GM19240 (cell line): ENCODE data around the gene CAMK1D.
A peak's percentile ranks its signal among the peaks of the same experiment; 100 is the strongest.

Experiments used
- DNase-seq: peaks from one replicate; pipeline ENCODE4 v3.0.0; 2011; ENCODE audit warnings: low spot score; ENCODE audit not compliant: insufficient read length

Gene CAMK1D

DNA sequence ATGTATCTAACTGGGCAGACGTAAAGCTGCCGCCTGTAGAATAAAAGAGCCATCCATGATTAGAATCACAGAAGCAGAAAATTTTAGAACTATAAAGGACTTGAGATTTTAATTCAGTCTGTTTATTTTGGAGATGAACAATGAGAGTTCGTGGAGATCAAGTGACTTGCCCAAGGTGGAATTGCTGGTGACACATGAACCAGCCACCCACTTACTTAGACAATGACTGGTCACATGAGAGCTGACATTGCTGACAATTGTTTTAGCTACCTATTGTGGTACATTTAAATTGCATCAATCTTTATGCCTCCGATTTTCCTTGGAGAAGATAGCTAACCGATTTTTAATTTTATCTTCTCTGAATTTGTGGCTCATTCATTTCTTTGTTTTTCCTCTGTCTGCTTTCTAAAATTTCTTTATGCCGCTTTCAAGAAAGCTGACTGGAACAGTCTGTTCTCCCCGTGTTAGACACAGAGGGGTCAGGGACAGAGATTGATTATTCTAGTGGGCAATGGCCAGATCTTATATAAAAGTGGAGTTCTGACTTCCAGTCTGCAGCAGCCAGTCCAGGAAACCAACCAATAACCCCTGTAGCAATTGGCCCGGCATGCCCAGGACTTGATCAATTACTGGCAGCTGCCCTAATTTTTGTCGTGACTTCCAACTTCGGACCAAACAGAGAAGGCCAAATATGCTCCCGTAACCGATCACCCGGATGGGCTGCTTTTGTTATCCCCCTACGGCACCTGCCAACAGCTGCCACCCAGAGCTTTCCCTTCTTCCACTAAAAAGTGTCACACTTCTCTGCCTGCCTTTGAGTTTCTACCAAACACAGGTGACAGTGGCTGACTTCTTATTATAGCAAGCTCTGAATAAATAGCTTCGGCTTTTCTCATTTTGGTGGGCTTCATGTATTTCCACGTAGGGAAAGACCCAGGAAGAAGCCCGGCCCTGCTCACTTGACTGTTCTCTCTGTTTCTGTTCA is 241.6 kb downstream of the CAMK1D start:
- no peak for DNase-seq

DNA sequence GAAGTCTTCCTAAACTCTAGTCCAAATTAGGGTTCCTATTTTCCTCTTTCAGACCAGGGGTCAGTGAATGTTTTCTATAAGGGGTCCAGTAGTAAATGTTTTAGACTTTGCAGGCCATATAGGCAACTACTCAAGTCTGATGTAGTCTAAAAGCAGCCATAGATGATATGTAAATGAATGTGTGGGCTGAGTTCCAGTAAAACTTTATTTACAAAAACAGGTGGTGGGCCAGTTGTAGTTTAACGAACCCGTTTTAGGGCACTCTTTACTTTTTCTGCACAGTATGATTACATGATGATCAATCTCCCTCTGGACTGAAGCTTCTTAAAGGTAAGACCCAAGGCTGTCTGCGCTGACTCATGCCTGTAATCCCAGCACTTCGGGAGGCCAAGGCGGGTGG is 243.6 kb downstream of the CAMK1D start:
- DNase-seq, result no peak

DNA sequence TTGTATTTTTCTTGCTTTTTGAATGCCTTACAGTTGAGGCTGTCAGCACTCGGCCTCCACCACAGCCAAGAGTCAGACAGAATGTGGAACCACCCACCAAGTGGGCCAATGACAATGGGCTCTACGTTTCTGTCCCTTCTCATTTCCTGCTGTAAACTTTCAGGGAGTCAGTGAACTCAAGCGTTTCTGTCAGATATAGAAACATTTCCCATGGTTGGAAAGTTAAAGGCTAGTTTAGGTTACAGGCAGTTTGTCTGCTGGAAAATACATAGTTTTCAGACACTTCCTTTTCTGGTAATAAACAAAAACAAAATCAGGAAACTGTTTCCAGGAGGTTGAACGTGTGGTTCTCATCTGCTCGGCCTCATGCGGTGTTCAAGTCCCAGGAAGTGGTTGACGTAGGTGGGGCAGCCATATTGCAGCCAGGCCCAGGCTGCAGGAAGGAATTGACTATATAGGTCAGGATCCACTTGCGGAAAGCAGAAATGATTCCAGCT is 245.1 kb downstream of the CAMK1D start:
- no peak for DNase-seq

DNA sequence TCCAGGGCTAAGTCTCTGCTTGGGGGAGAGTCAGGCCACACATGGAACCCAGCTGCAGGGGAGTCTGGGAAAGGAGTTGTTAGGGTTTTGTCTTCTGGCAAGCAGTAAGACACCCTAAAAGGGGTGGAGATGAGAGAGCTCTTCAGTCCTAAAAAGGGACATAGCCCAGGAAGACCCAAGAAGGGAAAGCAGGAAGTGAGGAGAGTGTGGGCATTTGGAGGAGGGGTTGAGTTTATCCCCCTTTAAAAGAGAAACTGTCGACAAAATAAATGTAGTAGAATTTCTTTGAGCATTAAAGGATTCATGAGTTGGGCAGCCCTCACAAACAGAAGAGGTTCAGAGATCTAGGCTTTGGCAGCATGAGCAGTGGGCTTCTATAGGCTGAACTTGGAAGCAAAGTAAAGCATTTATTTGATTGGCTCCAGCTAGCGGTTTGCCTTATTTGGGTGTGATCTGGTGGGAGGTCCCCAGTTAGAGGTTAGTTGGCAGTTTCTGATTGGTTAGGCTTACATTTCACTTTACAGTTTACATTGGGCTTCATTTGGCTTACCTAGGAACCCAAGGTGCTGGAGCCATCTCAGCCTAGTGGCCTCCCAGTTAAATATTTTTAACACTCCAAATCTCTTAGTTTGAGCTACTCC is 246.7 kb downstream of the CAMK1D start:
- DNase-seq, result no peak

DNA sequence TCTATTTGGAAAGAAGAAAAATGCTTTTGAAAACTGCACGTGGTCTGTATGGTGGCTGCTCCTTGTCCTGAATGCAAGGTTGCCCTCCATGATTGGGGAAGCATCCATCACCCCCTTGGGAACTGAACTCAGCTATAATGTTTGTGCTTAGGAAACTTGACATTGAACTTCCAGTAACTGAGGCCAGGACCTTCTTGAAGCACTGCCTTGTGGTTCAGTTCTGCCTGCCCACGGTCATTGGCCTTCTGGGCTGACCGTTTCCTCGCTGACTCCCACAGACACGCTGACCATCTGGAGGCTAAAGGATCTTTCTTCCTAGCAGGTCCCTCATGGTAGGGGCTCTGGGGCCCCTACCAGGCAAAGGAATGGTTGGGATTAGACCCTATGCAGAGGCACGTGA is 247.8 kb downstream of the CAMK1D start:
- DNase-seq, result no peak

DNA sequence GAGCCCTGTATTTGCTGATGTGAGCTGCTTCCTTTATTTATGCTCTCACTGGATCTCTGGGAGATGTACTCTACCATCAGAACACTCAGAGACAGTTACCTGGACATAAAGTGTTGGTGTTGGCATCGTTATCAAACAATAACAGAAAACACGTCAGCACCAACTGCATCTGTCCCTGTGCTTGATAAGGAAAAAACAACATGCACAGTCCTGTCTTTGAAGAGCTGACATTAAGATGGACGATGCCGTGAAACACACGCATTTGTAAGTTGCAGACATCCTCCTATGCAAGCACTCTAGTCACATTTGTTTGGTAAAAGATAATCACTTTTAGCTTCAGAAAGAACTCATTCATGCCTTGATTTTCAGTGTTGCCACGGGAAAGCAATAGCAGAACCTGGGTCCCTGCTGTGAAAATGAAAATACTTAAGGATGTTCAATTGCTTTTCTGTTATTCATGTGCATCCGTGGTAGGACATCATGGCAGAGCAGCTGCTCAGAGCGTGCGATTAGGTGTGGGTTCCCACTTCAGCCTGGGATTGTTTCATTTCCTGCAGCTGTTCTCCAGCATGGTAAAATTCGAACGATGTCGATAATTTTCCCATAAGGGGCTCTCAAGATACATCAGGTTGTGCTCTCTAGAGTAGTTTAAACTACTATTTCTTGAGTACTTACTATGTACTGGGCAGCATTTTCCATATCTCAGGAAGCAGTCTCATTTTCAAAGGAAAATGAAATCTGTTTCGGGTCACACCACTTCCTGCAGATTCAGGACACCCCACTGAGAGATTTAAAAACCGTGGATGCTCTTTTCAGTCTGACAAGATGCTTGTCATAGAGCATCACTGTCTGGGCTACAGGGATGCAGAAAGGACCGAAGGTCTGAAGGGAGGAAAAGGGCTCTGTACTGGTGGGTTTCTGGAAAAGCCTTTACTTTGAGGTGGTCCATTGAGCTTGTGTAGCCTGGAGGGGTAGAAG is 248.7 kb downstream of the CAMK1D start:
- no peak for DNase-seq

DNA sequence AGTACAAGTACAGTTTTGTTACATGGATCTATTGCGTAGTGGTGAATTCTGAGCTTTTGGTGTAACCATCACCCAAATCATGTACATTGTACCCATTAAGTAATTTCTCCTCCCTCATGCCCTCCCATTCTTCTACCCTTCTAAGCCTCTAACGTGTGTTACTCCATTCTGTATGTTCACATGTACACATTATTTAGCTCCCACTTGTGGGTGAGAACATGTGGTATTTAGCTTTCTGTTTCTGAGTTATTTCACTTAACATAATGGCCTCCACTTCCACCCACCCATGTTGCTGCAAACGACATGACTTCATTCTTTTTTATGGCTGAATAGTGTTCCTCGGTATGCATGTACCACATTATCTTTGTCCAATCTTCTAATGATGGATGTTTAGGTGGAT is 251.3 kb downstream of the CAMK1D start:
- no peak for DNase-seq

DNA sequence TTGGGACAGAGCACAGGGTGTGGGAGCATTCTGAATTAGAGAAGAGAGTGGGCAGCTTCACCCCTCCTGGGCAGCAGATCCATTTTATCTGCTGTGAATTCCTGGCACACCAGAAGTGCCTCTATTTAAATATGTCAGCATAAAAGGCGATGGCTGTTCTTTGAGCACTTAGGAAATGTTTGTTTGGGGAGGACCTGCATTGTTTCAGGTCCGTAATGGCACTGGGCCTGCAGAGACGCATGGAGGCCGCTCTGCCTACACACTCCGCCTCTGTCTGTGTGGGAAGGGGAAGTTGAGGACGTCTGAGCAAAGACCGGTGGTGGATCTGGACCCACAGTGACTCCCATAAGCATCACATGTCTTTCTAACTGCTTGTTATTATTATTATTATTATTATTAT is 253.2 kb downstream of the CAMK1D start:
- no peak for DNase-seq

DNA sequence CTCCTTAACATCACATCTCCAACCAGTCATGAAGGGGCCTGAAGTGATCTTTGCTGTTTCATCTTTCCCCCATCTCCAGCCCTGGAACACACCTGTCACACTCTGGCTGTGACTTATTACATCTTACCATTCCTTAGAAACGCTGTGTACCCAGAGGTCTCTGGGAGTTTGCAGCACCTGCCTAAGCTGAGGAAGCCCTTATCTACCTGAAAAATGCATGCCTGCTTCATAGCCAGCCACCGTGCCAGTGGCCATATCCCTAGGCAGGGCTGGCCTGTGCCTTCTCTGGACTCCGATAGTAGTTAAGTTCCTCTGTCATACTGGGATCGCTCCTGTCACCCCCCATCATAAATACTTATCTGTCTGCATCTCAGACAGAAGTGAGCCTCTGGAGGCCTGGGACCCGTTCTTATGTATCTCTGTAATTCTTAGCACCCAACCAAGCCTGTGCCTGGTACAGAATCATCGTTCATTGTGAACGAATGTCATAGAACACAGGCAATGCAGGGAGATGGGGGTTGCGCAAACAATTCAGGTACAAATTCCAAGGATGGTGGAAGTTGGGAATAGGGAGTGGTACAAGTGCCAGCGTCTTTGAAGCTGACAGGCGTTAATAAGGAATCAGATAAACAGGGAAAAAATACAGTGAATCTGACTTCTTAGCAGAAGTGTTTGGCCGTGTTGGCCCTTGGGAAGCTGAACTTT is 254.6 kb downstream of the CAMK1D start:
- no peak for DNase-seq

DNA sequence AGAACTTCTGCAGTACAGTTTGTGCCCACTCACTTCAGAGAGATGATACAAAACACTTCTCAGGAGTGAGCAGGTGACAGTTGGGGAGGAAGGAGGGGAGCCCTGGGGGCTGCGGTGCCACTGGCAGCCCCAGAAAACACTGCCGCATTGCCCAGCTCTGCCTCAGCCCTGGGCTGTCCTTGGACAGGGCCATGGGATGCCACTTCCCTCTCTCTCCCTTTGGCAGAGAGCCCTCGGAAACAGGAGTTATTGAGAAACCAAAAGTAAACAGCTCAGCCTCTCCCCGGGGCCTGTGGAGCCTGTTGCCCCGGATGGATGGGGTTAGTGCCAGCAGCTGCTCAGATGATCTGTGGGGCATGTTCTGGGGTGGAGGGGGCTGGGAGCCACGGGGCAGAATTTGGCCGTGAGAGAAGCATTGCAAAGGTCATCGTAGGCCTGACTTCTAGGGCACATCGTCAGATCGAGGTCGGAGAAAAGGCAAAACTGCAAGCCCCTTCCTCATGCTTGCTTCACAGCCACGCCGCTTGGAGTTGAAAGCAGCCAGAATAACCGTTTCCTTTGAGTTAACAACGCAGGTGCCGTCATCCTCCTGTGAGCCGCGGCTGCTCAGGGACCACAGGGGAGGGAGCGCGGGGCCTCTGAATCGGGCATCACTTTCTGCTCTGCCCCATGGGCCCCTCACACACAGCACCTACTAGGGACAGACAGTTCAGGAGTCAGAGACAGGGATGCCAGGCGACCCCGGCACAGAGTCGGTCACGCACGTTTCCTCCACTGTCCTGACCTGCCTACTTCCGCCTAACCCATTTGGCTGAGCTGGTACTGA is 256.4 kb downstream of the CAMK1D start:
- DNase-seq, result peak; percentile 44

DNA sequence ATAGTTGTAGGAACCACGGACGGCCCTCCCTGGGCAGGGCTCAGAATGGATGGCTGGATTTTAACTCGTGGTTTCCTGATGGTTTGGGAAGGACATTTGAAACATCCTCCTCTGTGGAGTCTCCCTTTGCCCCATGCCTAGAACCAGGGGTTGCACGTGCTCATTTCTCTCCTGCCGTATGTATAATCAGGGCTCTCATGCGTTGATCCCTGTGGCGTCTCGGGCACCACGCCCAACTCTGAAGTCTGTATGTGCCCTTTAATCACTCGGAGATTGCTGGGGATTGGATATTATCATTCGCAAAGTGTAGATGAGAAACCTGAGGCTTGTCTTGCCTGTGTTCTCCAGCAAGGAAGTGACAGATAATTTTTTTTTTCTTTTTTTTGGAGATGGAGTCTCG is 257.1 kb downstream of the CAMK1D start:
- no peak for DNase-seq

DNA sequence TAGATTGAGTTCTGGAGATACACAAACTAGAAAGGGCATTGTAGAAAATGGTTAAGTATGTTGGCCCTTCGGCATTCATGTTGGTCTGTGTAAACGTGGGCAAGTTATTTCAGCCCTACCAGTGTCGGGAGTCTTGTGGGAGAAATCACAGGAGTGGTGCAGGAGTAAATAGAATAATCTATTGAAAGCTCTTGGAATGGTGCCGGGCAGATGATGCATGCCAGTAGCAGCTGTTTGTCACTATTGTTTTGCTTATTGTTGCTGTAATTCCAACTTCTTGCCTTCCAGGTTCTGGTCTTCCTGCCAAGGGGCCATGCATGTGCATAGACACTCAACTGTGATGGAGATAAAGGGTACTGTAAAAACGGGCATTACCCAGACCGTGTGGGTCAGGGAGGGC is 259.4 kb downstream of the CAMK1D start:
- no peak for DNase-seq

DNA sequence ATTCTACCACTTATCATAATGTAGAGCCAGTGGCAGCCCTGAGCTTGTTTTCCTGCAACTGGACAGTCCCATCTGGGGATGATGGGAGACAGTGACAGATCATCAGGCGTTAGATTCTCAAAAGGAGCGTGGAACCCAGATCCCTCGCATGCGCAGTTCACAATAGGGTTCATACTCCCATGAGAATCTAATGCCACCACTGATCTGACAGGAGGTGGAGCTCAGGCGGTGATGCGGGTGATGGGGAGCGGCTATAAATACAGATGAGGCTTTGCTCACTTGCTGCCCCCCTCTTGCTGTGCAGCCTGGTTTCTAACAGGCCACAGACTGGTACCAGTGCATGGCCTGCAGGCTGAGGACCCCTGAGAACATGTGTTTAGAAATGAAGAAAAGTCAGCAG is 260.1 kb downstream of the CAMK1D start:
- DNase-seq, result no peak

DNA sequence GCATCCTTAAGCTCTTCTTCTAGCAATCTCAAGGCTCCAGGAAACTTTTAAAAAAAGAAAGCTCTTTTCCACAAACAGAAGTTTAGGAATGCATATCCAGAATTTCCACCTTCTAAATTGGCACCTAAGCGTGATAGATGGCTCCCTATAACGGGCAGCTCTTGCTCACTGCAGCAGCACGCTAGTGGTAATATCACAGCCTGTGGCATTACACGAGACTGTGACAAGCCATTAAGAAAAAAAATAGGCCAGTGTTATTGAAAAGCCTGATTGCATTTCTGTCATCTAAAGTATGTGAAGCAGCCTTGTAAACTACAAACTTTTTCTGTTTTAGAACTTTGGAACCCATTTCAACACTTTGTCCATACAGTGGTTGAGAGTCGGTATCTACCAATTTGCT is 263.8 kb downstream of the CAMK1D start:
- no peak for DNase-seq

DNA sequence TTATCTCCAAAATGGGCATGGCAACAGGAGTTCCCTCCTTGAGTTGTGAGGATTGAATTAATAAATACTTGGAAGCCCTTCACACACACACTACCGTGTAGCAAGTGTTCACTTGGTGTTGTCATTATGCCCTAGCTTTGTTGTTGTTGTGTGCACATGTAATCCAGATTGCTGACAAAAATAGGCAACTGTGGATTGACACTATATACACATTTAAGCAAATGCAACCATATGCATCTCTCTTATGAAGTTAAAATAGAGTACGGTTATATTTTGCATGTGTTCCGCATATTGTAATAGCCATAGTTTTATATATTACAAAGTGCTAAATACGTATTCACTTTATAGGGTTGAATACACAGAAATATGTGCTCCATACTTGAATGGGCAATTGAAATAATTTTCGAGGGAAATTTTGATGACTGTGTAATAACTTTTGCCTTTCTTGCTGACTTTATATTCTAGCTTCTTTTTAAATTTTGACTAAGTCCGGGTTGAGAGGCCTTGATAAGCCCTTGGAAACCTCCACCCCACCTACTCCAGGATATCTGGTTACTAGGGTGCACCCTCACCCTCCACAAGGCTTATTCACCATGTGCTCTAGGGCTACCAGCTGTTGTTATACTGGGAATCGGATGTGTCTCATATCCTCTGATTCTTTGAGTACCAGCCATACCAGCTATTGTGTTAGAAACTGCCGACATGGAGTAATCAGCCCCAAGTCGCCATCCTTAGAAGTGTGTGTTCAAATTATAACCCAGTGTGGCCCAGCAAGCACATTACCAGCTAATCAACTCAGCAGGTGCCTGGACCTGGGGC is 265.0 kb downstream of the CAMK1D start:
- no peak for DNase-seq

DNA sequence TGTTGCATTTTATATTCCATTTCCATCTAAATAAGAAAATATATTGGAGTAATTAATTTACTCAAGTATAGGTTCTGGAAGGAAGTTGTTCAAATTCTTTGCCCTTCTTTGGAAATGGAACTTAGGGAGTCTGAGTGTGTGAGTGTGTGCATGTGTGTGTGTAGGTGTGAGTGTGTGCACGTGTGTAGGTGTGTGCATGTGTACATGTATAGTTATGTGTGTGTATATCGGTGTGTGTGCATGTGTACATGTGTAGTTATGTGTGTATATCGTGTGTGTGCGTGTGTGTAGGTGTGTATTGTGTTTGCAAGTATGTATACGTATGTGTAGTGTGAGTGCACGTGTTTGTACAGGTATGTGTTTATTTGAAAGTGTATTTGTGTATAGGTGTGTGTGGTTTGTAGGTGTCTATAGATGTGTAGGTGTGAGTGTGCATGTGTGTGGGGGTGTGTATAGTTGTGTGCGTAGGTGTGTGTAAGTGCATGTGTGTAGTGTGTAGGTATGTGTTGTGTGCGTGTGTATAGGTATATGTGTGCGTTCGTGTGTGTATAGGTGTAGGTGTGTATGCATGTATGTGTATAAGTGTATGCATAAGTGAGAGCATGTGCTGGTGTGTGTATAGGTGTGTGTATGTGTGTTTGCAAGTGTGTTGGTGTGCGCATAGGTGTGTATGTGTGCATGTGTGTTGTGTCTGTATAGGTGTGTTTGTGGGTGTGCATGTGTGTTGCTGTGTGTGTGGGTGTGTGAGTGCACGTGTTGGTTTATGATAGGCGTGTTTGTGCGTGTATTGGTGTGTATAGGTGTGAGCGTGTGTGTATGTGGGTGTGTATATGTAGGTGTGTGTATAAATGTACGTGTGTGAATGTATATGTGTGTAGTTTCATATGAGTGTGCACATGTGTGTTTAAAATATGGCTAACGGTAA is 266.2 kb downstream of the CAMK1D start:
- DNase-seq, result no peak

DNA sequence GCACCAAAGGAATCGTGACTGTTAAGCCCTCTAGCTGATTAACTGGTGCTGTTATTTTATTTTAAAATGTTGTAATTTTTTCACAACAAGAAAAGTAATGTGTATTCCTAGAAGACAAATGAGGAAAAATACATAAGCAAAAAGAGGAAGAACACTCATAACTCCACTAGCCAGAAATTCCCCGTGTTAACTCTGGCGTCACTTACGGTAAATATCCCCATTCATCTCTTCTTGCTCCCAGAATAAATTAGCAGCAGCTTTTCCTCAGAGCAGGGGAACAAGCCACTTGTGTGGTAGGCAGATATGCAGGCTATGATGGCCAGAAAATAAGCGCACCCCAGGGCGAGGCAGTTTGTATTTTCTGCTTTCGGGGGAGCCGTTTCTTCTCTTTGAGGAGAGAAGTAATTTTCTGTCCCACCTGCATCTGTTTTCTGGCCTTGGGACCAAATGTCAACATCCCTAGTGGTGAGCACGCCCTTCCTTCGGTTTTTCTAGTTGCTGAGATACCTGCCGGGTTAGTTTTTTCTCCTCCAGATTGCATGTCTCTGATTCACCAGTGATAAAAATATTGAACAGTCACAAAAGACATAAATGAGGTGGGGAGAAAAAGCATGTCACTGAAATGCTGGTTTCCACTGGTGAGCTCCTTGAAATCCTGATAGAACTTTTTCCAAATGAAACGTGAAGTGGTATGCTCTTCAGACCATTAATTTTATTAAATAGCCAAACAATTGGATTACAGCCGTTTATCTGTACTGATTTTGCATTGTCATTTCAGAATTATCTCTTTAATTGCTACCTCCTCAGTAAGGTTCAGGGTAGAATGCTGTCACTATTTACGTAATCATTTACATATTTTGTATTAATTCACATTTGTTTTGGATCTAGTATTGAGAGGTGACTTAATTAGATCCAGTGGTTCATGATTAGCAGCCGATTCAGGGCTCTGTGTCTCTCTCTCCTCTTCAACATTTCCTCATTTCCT is 268.1 kb downstream of the CAMK1D start:
- no peak for DNase-seq
